HepG2 (cell line): ENCODE results near the gene AGBL3. TPM values are rescaled to one million over a fixed set of nuclear protein-coding genes. Genes with fewer than 3 reads are reported as not detected.

ENCODE experiments used
- ATAC-seq: fragments of 200-7000 bp; cut with Tn5 transposase; 3 replicates; pipeline ENCODE4 v1.9.1; 2020; ENCODE audit warnings: mild to moderate bottlenecking, moderate library complexity
- BruUV-seq: library from RNA; stranded (reverse); fragments of 400-500 nt; replicated peaks from 2 replicates; lab custom pipeline; 2021; lab: Mats Ljungman, UMichigan
- CTCF ChIA-PET: fragments of 300-600 bp; formaldehyde crosslinking; extraction: SDS; loops from one replicate; lab custom pipeline; 2021; ENCODE audit warnings: low total read pairs, inconsistent platforms, low intra/inter-chr PET ratio; lab: Yijun Ruan, JAX
- POLR2A ChIA-PET: fragments of 350-600 bp; sonication (Branson Sonifier 250); formaldehyde crosslinking; loops from one replicate; lab custom pipeline; 2020; ENCODE audit warnings: antibody characterized with exemption, inconsistent platforms; lab: Yijun Ruan, JAX
- DNase-seq: peaks from one replicate; pipeline ENCODE4 v3.0.0-alpha.2; 2015; ENCODE audit warnings: low spot score
- FAIRE-seq: peaks from 3 replicates; lab custom pipeline; 2011; peaks lifted over from hg19 to GRCh38; lab: Jason Lieb, UNC
- H2AFZ ChIP-seq: one replicate; pipeline ENCODE4 v1.6.1; 2011; ENCODE audit warnings: low read length, inconsistent platforms
- H3K27ac ChIP-seq: fragments of 300-600 bp; 3 replicates; pipeline ENCODE4 v1.8.0; 2011; ENCODE audit warnings: mixed run types, mild to moderate bottlenecking, mixed read lengths, low read length, inconsistent platforms; ENCODE audit not compliant: insufficient read depth; ENCODE audit errors: extremely low read length
- H3K27me3 ChIP-seq, 2 experiments: fragments of 200-600 bp in 1 of 2; 2 replicates in 1 of 2; 3 replicates in 1 of 2; pipeline versions ENCODE4 v1.6.0 to v1.8.0; 2011; ENCODE audit warnings: low read length in 2 of 2, mild to moderate bottlenecking in 2 of 2, moderate library complexity in 2 of 2, inconsistent platforms in 1 of 2; ENCODE audit not compliant: insufficient read depth in 2 of 2, control insufficient read depth in 1 of 2
- H3K36me3 ChIP-seq, 2 experiments: fragments of 200-600 bp in 1 of 2; replicated peaks in 1 of 2; 2 replicates in 1 of 2; 3 replicates in 1 of 2; pipeline versions ENCODE4 v1.5.1 to v1.8.0; 2011; ENCODE audit warnings: low read length in 2 of 2, inconsistent platforms in 1 of 2; ENCODE audit not compliant: insufficient read depth in 2 of 2, control insufficient read depth in 1 of 2
- H3K4me1 ChIP-seq: 2 replicates; pipeline ENCODE4 v1.5.1; 2012; ENCODE audit warnings: low read length, inconsistent platforms; ENCODE audit not compliant: insufficient read depth
- H3K4me2 ChIP-seq: 2 replicates; pipeline ENCODE4 v1.6.0; 2011; ENCODE audit warnings: low read depth, low read length, inconsistent platforms
- H3K4me3 ChIP-seq, 3 experiments: fragments of 200-600 bp in 1 of 3; sonication (generic), shearing (Covaris generic) in 1 of 3; replicated peaks in 1 of 3; 2 replicates each; pipeline ENCODE4 v1.5.1; 2011 to 2016; ENCODE audit warnings: low read length in 3 of 3, inconsistent platforms in 2 of 3, low read depth in 2 of 3, mild to moderate bottlenecking in 2 of 3, control low read depth in 1 of 3, mixed read lengths in 1 of 3; ENCODE audit not compliant: insufficient read depth in 1 of 3
- H3K79me2 ChIP-seq: one replicate; pipeline ENCODE4 v1.6.1; 2011; ENCODE audit warnings: low read length, inconsistent platforms; ENCODE audit not compliant: insufficient read depth
- H3K9ac ChIP-seq: 2 replicates; pipeline ENCODE4 v1.6.0; 2011; ENCODE audit warnings: mild to moderate bottlenecking, low read depth, low read length, inconsistent platforms; ENCODE audit not compliant: insufficient read depth
- H3K9me3 ChIP-seq: 2 replicates; pipeline ENCODE4 v1.5.1; 2012; ENCODE audit warnings: mild to moderate bottlenecking, low read length
- H4K20me1 ChIP-seq: 2 replicates; pipeline ENCODE4 v1.6.0; 2011; ENCODE audit warnings: inconsistent platforms, mild to moderate bottlenecking, low read length, moderate library complexity; ENCODE audit not compliant: insufficient read depth
- GATA4 ChIP-seq: sonication (generic); IDR thresholded peaks from 2 replicates; pipeline ENCODE4 v1.6.1; 2016; ENCODE audit warnings: antibody characterized with exemption, low read depth, borderline replicate concordance
- JUND ChIP-seq: sonication (generic); formaldehyde crosslinking; IDR thresholded peaks from 2 replicates; pipeline ENCODE4 v1.8.0; 2022; ENCODE audit warnings: mild to moderate bottlenecking, missing genetic modification reagents
- PAF1 ChIP-seq: IDR thresholded peaks from 2 replicates; pipeline ENCODE4 v1.6.1; 2016; ENCODE audit warnings: missing genetic modification reagents, missing compliant biosample characterization
- POLR2A ChIP-seq, 2 experiments: IDR thresholded peaks; 2 replicates each; pipeline ENCODE4 v1.6.1; 2011; ENCODE audit warnings: low read depth in 2 of 2, low read length in 2 of 2, mild to moderate bottlenecking in 1 of 2, moderate library complexity in 1 of 2; ENCODE audit not compliant: insufficient read depth in 1 of 2
- POLR2AphosphoS2 ChIP-seq: IDR thresholded peaks from 2 replicates; pipeline ENCODE4 v1.6.1; 2011; ENCODE audit warnings: low read depth, low read length, improper control_type of control experiment
- POLR2G ChIP-seq: fragments of 200-400 bp; formaldehyde crosslinking; IDR thresholded peaks from 2 replicates; pipeline ENCODE4 v1.6.1; 2018; ENCODE audit warnings: mild to moderate bottlenecking, low read depth, low read length, moderate library complexity
- SSRP1 ChIP-seq: IDR thresholded peaks from 2 replicates; pipeline ENCODE4 v1.6.1; 2016; ENCODE audit warnings: control low read depth
- TAF1 ChIP-seq: sonication (generic); formaldehyde crosslinking; IDR thresholded peaks from 2 replicates; pipeline ENCODE4 v1.4.0; 2020; ENCODE audit warnings: missing genetic modification reagents
- ZBTB7A ChIP-seq: sonication (generic); formaldehyde crosslinking; IDR thresholded peaks from 2 replicates; pipeline ENCODE4 v1.8.0; 2022; ENCODE audit warnings: mild to moderate bottlenecking, missing genetic modification reagents
- ZC3H4 ChIP-seq: sonication (generic); formaldehyde crosslinking; IDR thresholded peaks from 2 replicates; pipeline ENCODE4 v1.4.0; 2020; ENCODE audit warnings: missing genetic modification reagents, borderline replicate concordance
- ZNF282 ChIP-seq: fragments of 450-650 bp; IDR thresholded peaks from 2 replicates; pipeline ENCODE4 v1.6.1; 2018; ENCODE audit not compliant: partially characterized antibody
- ZSCAN20 ChIP-seq: sonication (generic); formaldehyde crosslinking; IDR thresholded peaks from 2 replicates; pipeline ENCODE4 v1.4.0; 2020; ENCODE audit warnings: missing genetic modification reagents, mild to moderate bottlenecking, borderline replicate concordance
- WGBS: methylation state at CpG from one replicate; pipeline ENCODE4 v1.1.6; 2017; ENCODE audit warnings: low lambda C conversion rate; 5-methylcytosine and 5-hydroxymethylcytosine counted together
- in situ Hi-C: cut with HindIII; loops from 2 replicates; pipeline ENCODE4 v1.10.0; 2017; ENCODE audit warnings: low pct_unique_long_range_greater_than_20kb; ENCODE audit not compliant: extremely low pct_ligation_motif_present
- intact Hi-C: fragments of 100-400 bp; cut with micrococcal nuclease; formaldehyde crosslinking; loops from one replicate; pipeline ENCODE4 v1.10.0; 2022; ENCODE audit not compliant: unreplicated experiment
- polyA plus RNA-seq, 8 experiments: library from polyadenylated mRNA; depleted of rRNA in 3 of 8; stranded (reverse) in 7 of 8; unstranded in 1 of 8; fragments of >200 nt; fragmentation: Illumina TruSeq in 4 of 8; extraction: Trizol in 4 of 8; gene quantifications; 2 replicates each; pipeline versions ENCODE4 v1.2.1 to v1.2.3, GENCODE V29; 2011 to 2016; ENCODE audit warnings: low read depth in 4 of 8, missing spikeins in 1 of 8, mixed read lengths in 1 of 8; ENCODE audit not compliant: insufficient read depth in 1 of 8
- total RNA-seq, 5 experiments: library from RNA; depleted of rRNA; stranded (reverse); fragments of >200 nt; fragmentation: Illumina TruSeq; extraction: Trizol; gene quantifications; 2 replicates each; pipeline ENCODE4 v1.2.3, GENCODE V29; 2016; ENCODE audit warnings: low read depth in 1 of 5
- TF ChIP-seq, protein P1 (sequence below): sonication (generic); formaldehyde crosslinking; IDR thresholded peaks from 2 replicates; pipeline ENCODE4 v1.5.0; 2020; ENCODE audit warnings: mild to moderate bottlenecking, missing genetic modification reagents, borderline replicate concordance
- TF ChIP-seq, protein P2 (sequence below): sonication (generic); formaldehyde crosslinking; IDR thresholded peaks from 2 replicates; pipeline ENCODE4 v1.5.1; 2020; ENCODE audit warnings: mild to moderate bottlenecking, moderate library complexity, missing genetic modification reagents

AGBL3 gene
- total and polyA plus RNA-seq, 2 of the 13 experiments (the other 11 are each of a cell fraction or from before 2014, with no cell fraction given), result 2.2 to 7.2 TPM

- no peak for FAIRE-seq
- Histone ChIP-seq H3K4me1 (peaks cover 35% of the 10 kb centered on the region), H3K4me3 (peak overlapping the region in 1 of 3 experiments; percentile 95; a peak in 1 of 6 replicates), H4K20me1 (peaks cover 15% of the 10 kb centered on the region; the same call in 1 of the 2 replicates), H3K9ac (no peak overlapping the region), H3K27ac (no peak overlapping the region), H3K27me3 (no peaks in the 10 kb centered on the region; a peak in 1 of 5 replicates), H3K36me3 (peaks cover 4 to 45% of the 10 kb centered on the region in 2 experiments; a peak in 4 of 5 replicates), H3K4me2 (peak overlapping the region; percentile 99), H3K9me3 (no peaks in the 10 kb centered on the region), H3K79me2 (peaks cover 39% of the 10 kb centered on the region), H2AFZ (no peak overlapping the region)
- DNase-seq, result no peak
- CTCF ChIA-PET, result no interaction called here
- intact Hi-C loops, result no loop called here
- POLR2A ChIA-PET, result interaction anchor here (2.1 to 4.4 kb wide), 2 partner anchors 20 to 172 kb away, joined by 7 to 30 read pairs; partner anchors contain the start of gene TMEM140
- ATAC-seq, result no peak
- in situ Hi-C loops, result loop anchor here (5.0 kb wide), 1 partner anchor 176 kb away; no protein-coding TSS in a partner anchor
- no TSS peak for BruUV-seq
- 81% methylated on average over 6 of the region's 9 CpGs for WGBS
- TF ChIP-seq ZC3H4 (CRISPR knock-in tag) (no peak), ZSCAN20 (CRISPR knock-in tag) (no peak), PAF1 (CRISPR knock-in tag) (0 out of 2 replicates have a peak, but pooled peaks have one; percentile 62), TAF1 (CRISPR knock-in tag) (no peak), POLR2A (IDR thresholded peaks at IDR 0.05; ENCODE audit: insufficient read depth in 1 of 2, low read depth in 2 of 2, low read length in 2 of 2) (peak in 1 of 2 experiments; percentile 38; a peak in 2 of 4 replicates), ZBTB7A (CRISPR knock-in tag) (0 out of 2 replicates have a peak, but pooled peaks have one; percentile 25), POLR2G (0 out of 2 replicates have a peak, but pooled peaks have one; percentile 37), ZNF282 (no peak), GATA4 (no peak), SSRP1 (CRISPR knock-in tag) (peak; percentile 67; the same call in 1 of the 2 replicates), JUND (CRISPR knock-in tag) (no peak), POLR2AphosphoS2 (peak; percentile 17; the same call in 1 of the 2 replicates)
- TF ChIP-seq, protein P1, sequence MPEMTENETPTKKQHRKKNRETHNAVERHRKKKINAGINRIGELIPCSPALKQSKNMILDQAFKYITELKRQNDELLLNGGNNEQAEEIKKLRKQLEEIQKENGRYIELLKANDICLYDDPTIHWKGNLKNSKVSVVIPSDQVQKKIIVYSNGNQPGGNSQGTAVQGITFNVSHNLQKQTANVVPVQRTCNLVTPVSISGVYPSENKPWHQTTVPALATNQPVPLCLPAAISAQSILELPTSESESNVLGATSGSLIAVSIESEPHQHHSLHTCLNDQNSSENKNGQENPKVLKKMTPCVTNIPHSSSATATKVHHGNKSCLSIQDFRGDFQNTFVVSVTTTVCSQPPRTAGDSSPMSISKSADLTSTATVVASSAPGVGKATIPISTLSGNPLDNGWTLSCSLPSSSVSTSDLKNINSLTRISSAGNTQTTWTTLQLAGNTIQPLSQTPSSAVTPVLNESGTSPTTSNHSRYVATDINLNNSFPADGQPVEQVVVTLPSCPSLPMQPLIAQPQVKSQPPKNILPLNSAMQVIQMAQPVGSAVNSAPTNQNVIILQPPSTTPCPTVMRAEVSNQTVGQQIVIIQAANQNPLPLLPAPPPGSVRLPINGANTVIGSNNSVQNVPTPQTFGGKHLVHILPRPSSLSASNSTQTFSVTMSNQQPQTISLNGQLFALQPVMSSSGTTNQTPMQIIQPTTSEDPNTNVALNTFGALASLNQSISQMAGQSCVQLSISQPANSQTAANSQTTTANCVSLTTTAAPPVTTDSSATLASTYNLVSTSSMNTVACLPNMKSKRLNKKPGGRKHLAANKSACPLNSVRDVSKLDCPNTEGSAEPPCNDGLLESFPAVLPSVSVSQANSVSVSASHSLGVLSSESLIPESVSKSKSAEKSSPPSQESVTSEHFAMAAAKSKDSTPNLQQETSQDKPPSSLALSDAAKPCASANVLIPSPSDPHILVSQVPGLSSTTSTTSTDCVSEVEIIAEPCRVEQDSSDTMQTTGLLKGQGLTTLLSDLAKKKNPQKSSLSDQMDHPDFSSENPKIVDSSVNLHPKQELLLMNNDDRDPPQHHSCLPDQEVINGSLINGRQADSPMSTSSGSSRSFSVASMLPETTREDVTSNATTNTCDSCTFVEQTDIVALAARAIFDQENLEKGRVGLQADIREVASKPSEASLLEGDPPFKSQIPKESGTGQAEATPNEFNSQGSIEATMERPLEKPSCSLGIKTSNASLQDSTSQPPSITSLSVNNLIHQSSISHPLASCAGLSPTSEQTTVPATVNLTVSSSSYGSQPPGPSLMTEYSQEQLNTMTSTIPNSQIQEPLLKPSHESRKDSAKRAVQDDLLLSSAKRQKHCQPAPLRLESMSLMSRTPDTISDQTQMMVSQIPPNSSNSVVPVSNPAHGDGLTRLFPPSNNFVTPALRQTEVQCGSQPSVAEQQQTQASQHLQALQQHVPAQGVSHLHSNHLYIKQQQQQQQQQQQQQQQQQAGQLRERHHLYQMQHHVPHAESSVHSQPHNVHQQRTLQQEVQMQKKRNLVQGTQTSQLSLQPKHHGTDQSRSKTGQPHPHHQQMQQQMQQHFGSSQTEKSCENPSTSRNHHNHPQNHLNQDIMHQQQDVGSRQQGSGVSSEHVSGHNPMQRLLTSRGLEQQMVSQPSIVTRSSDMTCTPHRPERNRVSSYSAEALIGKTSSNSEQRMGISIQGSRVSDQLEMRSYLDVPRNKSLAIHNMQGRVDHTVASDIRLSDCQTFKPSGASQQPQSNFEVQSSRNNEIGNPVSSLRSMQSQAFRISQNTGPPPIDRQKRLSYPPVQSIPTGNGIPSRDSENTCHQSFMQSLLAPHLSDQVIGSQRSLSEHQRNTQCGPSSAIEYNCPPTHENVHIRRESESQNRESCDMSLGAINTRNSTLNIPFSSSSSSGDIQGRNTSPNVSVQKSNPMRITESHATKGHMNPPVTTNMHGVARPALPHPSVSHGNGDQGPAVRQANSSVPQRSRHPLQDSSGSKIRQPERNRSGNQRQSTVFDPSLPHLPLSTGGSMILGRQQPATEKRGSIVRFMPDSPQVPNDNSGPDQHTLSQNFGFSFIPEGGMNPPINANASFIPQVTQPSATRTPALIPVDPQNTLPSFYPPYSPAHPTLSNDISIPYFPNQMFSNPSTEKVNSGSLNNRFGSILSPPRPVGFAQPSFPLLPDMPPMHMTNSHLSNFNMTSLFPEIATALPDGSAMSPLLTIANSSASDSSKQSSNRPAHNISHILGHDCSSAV (CRISPR knock-in tag), result no peak
- TF ChIP-seq, protein P2, sequence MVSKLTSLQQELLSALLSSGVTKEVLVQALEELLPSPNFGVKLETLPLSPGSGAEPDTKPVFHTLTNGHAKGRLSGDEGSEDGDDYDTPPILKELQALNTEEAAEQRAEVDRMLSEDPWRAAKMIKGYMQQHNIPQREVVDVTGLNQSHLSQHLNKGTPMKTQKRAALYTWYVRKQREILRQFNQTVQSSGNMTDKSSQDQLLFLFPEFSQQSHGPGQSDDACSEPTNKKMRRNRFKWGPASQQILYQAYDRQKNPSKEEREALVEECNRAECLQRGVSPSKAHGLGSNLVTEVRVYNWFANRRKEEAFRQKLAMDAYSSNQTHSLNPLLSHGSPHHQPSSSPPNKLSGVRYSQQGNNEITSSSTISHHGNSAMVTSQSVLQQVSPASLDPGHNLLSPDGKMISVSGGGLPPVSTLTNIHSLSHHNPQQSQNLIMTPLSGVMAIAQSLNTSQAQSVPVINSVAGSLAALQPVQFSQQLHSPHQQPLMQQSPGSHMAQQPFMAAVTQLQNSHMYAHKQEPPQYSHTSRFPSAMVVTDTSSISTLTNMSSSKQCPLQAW (CRISPR knock-in tag), result no peak
Observed at GRCh38 chr7:135168001-135168400, 181.7 kb downstream of the AGBL3 start.
